SK-N-SH (cell line): ENCODE results near the gene DMD. TPM values are rescaled to one million over a fixed set of nuclear protein-coding genes. Genes with fewer than 3 reads are reported as not detected.

ENCODE experiments used
- CTCF ChIA-PET: fragments of 300-600, 350-600 bp; formaldehyde crosslinking; extraction: SDS; loops from one replicate; lab custom pipeline; 2021; lab: Yijun Ruan, JAX
- POLR2A ChIA-PET: fragments of 350-600 bp; sonication (Branson Sonifier 250); formaldehyde crosslinking; extraction: SDS; loops from one replicate; lab custom pipeline; 2020; ENCODE audit warnings: antibody characterized with exemption, inconsistent platforms; lab: Yijun Ruan, JAX
- DNase-seq: peaks from one replicate; pipeline ENCODE4 v3.0.0; 2012
- H2AFZ ChIP-seq: fragments of 200-600 bp; sonication (generic); 2 replicates; pipeline ENCODE4 v1.8.1; 2016; ENCODE audit warnings: antibody characterized with exemption, mild to moderate bottlenecking, low read depth
- H3F3A ChIP-seq: fragments of 200-600 bp; sonication (generic); replicated peaks from 2 replicates; pipeline ENCODE3; 2016; ENCODE audit warnings: antibody characterized with exemption, mild to moderate bottlenecking; ENCODE audit not compliant: insufficient read depth
- H3K27ac ChIP-seq, 2 experiments: fragments of 200-500 bp in 1 of 2; fragments of 200-600 bp in 1 of 2; sonication (Bioruptor generic) in 1 of 2; sonication (generic), shearing (Covaris generic) in 1 of 2; 2 replicates each; pipeline versions ENCODE4 v1.5.1 to v1.6.1; 2014 to 2016; ENCODE audit warnings: low read depth in 2 of 2, inconsistent platforms in 1 of 2, low read length in 1 of 2, mild to moderate bottlenecking in 1 of 2, mixed read lengths in 1 of 2
- H3K27me3 ChIP-seq: fragments of 200-600 bp; sonication (generic), shearing (Covaris generic); 2 replicates; pipeline ENCODE4 v1.6.1; 2016; ENCODE audit warnings: mixed run types; ENCODE audit not compliant: insufficient read depth
- H3K36me3 ChIP-seq, 2 experiments: fragments of 200-500 bp in 1 of 2; fragments of 200-600 bp in 1 of 2; sonication (Bioruptor generic) in 1 of 2; sonication (generic) in 1 of 2; replicated peaks in 1 of 2; 2 replicates each; pipeline versions ENCODE3 to v1.5.1; 2014 to 2016; ENCODE audit warnings: low read length in 1 of 2, mild to moderate bottlenecking in 1 of 2; ENCODE audit not compliant: insufficient read depth in 2 of 2, control insufficient read depth in 1 of 2
- H3K4me1 ChIP-seq, 2 experiments: fragments of 200-500 bp in 1 of 2; fragments of 200-600 bp in 1 of 2; sonication (Bioruptor generic) in 1 of 2; sonication (generic), shearing (Covaris generic) in 1 of 2; 2 replicates each; pipeline versions ENCODE4 v1.5.1 to v1.6.1; 2014 to 2016; ENCODE audit warnings: low read depth in 1 of 2, low read length in 1 of 2, mixed run types in 1 of 2; ENCODE audit not compliant: insufficient read depth in 2 of 2, control insufficient read depth in 1 of 2
- H3K4me2 ChIP-seq: fragments of 200-600 bp; sonication (generic), shearing (Covaris generic); 2 replicates; pipeline ENCODE4 v1.6.1; 2017; ENCODE audit warnings: mixed run types
- H3K4me3 ChIP-seq, 2 experiments: fragments of 200-500 bp in 1 of 2; fragments of 200-600 bp in 1 of 2; sonication (Bioruptor generic) in 1 of 2; sonication (generic), shearing (Covaris generic) in 1 of 2; 2 replicates each; pipeline versions ENCODE4 v1.5.1 to v1.8.1; 2014 to 2016; ENCODE audit warnings: low read depth in 2 of 2, inconsistent platforms in 1 of 2, low read length in 1 of 2, mild to moderate bottlenecking in 1 of 2, mixed read lengths in 1 of 2, moderate library complexity in 1 of 2
- H3K79me2 ChIP-seq: fragments of 200-600 bp; sonication (generic); 2 replicates; pipeline ENCODE4 v1.8.1; 2017; ENCODE audit warnings: mild to moderate bottlenecking; ENCODE audit not compliant: insufficient read depth
- H3K9ac ChIP-seq: fragments of 200-600 bp; sonication (generic); 2 replicates; pipeline ENCODE4 v1.6.1; 2017; ENCODE audit warnings: mixed run types
- H3K9me2 ChIP-seq: fragments of 200-600 bp; sonication (generic); 2 replicates; pipeline ENCODE4 v1.6.1; 2017; ENCODE audit warnings: mixed run types
- H3K9me3 ChIP-seq: fragments of 200-600 bp; sonication (generic); 2 replicates; pipeline ENCODE4 v1.6.1; 2017; ENCODE audit warnings: mixed run types, mild to moderate bottlenecking, moderate library complexity
- H4K20me1 ChIP-seq: fragments of 200-600 bp; sonication (generic); 2 replicates; pipeline ENCODE4 v1.6.1; 2017; ENCODE audit warnings: mild to moderate bottlenecking, mixed run types; ENCODE audit not compliant: insufficient read depth
- CHD2 ChIP-seq: fragments of 150-350 bp; IDR thresholded peaks from 2 replicates; pipeline ENCODE4 v1.6.1; 2018; ENCODE audit warnings: low read length; ENCODE audit not compliant: partially characterized antibody
- GATA2 ChIP-seq: sonication (generic); formaldehyde crosslinking; IDR thresholded peaks from 2 replicates; pipeline ENCODE4 v1.5.0; 2020; ENCODE audit warnings: mild to moderate bottlenecking, missing genetic modification reagents
- PBX3 ChIP-seq: IDR thresholded peaks from 2 replicates; pipeline ENCODE4; 2012
- RXRA ChIP-seq: IDR thresholded peaks from 2 replicates; pipeline ENCODE4 v1.4.0; 2012; ENCODE audit warnings: low read depth, mild to moderate bottlenecking, borderline replicate concordance
- SIN3A ChIP-seq: IDR thresholded peaks from 2 replicates; pipeline ENCODE4 v1.6.1; 2012; ENCODE audit warnings: low read depth, mild to moderate bottlenecking, low read length, moderate library complexity, borderline replicate concordance
- TAF1 ChIP-seq: IDR thresholded peaks from 2 replicates; pipeline ENCODE4 v1.6.1; 2012; ENCODE audit warnings: low read depth, mild to moderate bottlenecking, low read length, moderate library complexity, borderline replicate concordance
- WGBS: methylation state at CpG from one replicate; pipeline ENCODE4 v1.1.6; 2017; ENCODE audit warnings: low lambda C conversion rate; 5-methylcytosine and 5-hydroxymethylcytosine counted together
- polyA plus RNA-seq, 3 experiments: library from polyadenylated mRNA; depleted of rRNA; stranded (reverse); fragments of >200 nt; gene quantifications; 2 replicates each; pipeline ENCODE4 v1.2.3, GENCODE V29; 2012
- TF ChIP-seq, protein P1 (sequence below): fragments of 200-600 bp; sonication (generic); IDR thresholded peaks from 2 replicates; pipeline ENCODE4 v1.6.1; 2017; ENCODE audit warnings: antibody characterized with exemption, mild to moderate bottlenecking, moderate library complexity
- TF ChIP-seq, protein P2 (sequence below): IDR thresholded peaks from 2 replicates; pipeline ENCODE4 v1.6.1; 2012; ENCODE audit warnings: mild to moderate bottlenecking, low read depth, low read length, moderate library complexity

The DMD gene
- polyA plus RNA-seq, 1 of the 3 experiments (the other 2 are of a cell fraction): 3.9 TPM

DNA sequence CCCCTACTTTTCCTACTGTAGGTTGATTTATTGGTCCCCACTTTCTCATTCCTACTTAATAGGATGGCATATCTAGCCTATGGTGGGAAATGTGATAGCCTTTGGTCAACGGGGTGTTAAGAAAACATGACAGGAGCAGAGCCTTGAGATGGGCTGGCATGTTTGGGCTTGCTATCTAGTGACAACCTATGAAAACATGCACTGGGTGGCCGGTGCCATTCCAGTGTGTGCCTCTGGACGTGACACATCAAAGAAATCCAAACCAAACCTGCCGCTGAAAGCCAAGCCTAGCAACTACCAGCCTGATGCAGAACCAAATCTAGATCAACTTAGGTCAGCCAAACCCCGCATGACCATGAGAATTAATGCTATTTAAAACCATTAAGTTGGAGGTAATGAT lies 317.6 kb downstream of the DMD start (continued):
- TF ChIP-seq, protein P1, sequence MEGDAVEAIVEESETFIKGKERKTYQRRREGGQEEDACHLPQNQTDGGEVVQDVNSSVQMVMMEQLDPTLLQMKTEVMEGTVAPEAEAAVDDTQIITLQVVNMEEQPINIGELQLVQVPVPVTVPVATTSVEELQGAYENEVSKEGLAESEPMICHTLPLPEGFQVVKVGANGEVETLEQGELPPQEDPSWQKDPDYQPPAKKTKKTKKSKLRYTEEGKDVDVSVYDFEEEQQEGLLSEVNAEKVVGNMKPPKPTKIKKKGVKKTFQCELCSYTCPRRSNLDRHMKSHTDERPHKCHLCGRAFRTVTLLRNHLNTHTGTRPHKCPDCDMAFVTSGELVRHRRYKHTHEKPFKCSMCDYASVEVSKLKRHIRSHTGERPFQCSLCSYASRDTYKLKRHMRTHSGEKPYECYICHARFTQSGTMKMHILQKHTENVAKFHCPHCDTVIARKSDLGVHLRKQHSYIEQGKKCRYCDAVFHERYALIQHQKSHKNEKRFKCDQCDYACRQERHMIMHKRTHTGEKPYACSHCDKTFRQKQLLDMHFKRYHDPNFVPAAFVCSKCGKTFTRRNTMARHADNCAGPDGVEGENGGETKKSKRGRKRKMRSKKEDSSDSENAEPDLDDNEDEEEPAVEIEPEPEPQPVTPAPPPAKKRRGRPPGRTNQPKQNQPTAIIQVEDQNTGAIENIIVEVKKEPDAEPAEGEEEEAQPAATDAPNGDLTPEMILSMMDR: no peak
- TF ChIP-seq GATA2 (CRISPR knock-in tag): no peak
- TF ChIP-seq, protein P2, sequence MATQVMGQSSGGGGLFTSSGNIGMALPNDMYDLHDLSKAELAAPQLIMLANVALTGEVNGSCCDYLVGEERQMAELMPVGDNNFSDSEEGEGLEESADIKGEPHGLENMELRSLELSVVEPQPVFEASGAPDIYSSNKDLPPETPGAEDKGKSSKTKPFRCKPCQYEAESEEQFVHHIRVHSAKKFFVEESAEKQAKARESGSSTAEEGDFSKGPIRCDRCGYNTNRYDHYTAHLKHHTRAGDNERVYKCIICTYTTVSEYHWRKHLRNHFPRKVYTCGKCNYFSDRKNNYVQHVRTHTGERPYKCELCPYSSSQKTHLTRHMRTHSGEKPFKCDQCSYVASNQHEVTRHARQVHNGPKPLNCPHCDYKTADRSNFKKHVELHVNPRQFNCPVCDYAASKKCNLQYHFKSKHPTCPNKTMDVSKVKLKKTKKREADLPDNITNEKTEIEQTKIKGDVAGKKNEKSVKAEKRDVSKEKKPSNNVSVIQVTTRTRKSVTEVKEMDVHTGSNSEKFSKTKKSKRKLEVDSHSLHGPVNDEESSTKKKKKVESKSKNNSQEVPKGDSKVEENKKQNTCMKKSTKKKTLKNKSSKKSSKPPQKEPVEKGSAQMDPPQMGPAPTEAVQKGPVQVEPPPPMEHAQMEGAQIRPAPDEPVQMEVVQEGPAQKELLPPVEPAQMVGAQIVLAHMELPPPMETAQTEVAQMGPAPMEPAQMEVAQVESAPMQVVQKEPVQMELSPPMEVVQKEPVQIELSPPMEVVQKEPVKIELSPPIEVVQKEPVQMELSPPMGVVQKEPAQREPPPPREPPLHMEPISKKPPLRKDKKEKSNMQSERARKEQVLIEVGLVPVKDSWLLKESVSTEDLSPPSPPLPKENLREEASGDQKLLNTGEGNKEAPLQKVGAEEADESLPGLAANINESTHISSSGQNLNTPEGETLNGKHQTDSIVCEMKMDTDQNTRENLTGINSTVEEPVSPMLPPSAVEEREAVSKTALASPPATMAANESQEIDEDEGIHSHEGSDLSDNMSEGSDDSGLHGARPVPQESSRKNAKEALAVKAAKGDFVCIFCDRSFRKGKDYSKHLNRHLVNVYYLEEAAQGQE: no peak
- TF ChIP-seq CHD2: no peak

- POLR2A ChIA-PET: no interaction called here
Measured at GRCh38 chrX:32877592-32877991, 333.8 kb downstream of the DMD start.

More at GRCh38 chrX:32877592-32877991, 333.8 kb downstream of the DMD start:
- H3K27ac ChIP-seq: no peak overlapping the region
- H3K4me3 ChIP-seq: no peak overlapping the region
- no peak for DNase-seq
- no peaks in the 10 kb centered on the region for H4K20me1 ChIP-seq
- no peaks in the 10 kb centered on the region for H3K4me1 ChIP-seq
- no peak overlapping the region for H3K9ac ChIP-seq
- no peak overlapping the region for H3K4me2 ChIP-seq
- no peaks in the 10 kb centered on the region for H3K9me2 ChIP-seq
- CTCF ChIA-PET: no interaction called here
- no peaks in the 10 kb centered on the region for H3K27me3 ChIP-seq
- H3F3A ChIP-seq: no peaks in the 10 kb centered on the region
- H3K9me3 ChIP-seq: no peaks in the 10 kb centered on the region
- no peaks in the 10 kb centered on the region for H3K79me2 ChIP-seq
- no peak for TF ChIP-seq TAF1
- TF ChIP-seq PBX3: no peak
- no peak for TF ChIP-seq SIN3A
- no peak for TF ChIP-seq RXRA
- 23% methylated on average over 3 of the region's 3 CpGs for whole genome bisulfite sequencing
- no peak overlapping the region for H2AFZ ChIP-seq
- no peaks in the 10 kb centered on the region for H3K36me3 ChIP-seq
